Prostate gland (tissue), 2 donors: Measurements from ENCODE around the gene SPTBN4.

Experiments
- CTCF ChIP-seq, 4 experiments: fragments of 200-600 bp in 2 of 4; fragments of 450-650 bp in 2 of 4; sonication (generic) in 2 of 4; IDR thresholded peaks; 1 replicate in 3 of 4; 2 replicates in 1 of 4; pipeline ENCODE4 v1.5.1; 2016 to 2019; ENCODE audit warnings: antibody characterized with exemption in 4 of 4, mild to moderate bottlenecking in 2 of 4, moderate library complexity in 2 of 4
- POLR2A ChIP-seq: fragments of 450-650 bp; IDR thresholded peaks from one replicate; pipeline ENCODE4 v1.6.1; 2016; ENCODE audit warnings: antibody characterized with exemption, mild to moderate bottlenecking

- TF ChIP-seq CTCF (IDR thresholded peaks at IDR 0.05): peak in 2 of 4 experiments; percentile 34 to 35
- no peak for TF ChIP-seq POLR2A
Measured at GRCh38 chr19:40530091-40530901, 63.5 kb downstream of the SPTBN4 start.
